ENCODE results near the gene GLP2R.

- TF ChIP-seq EZH2 (IDR thresholded peaks at IDR 0.05; ENCODE audit: low read length, unreplicated experiment) = no peak
- no peak for TF ChIP-seq CTCF (conservative IDR thresholded peaks at IDR 0.05; ENCODE audit: low read depth, low read length)
- TF ChIP-seq EZH2phosphoT487 (IDR thresholded peaks at IDR 0.05; ENCODE audit: borderline replicate concordance, low read length) = no peak
Measured at GRCh38 chr17:9817086-9817485, 8.6 kb upstream of the GLP2R start.

Data from PC-3 (cell line).